ENCODE results near the gene BANP. TPM values are rescaled to one million over a fixed set of nuclear protein-coding genes. Genes with fewer than 3 reads are reported as not detected.
"Not testable (repeated sequence)": the region's sequence is repeated elsewhere in the genome, so short reads cannot be mapped to it uniquely, and the experiment has no call there.

Gene BANP
- total RNA-seq, 1 experiment from 2014 or later, result 17.3 TPM

DNA sequence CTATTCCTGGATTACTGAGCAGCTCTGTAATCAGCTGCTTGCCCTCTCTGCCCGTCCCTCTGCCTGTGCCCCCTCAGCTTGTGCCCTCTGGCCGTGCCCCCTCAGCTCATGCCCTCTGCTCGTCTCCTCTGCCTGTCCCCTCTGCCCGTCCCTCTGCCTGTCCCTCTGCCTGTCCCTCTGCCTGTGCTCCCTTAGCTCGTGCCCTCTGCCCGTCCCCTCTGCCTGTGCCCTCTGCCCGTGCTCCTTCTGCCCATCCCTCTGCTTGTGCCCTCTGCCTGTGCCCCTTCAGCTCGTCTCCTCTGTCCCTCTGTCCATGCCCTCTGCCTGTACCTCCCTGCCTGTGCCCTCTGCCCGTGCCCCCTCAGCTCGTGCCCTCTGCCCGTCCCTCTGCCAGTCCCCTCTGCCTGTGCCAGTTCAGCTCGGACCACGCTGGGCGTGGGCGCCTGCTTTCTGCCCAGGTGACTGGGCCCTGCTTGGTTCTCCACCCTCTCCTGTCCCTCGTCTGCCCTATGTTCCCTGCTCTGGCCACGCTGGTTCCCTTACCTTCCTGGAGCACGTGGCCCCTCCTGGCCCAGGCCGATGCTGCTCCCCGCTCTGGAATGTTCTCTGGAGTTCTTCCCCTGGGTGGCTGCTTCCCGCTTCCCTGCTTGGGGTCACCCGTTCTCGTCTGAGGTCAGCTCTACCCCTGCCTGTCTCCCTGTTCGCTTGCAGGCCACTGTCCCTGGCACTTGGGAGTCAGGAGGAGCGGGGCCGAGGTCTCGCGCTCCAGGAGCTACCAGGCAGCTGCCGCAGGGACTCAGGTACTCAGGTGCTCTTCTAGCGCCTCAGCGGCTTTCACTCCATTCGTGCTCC lies 63.9 kb downstream of the BANP start:
- no peak for DNase-seq (ENCODE audit: low read depth)

DNA sequence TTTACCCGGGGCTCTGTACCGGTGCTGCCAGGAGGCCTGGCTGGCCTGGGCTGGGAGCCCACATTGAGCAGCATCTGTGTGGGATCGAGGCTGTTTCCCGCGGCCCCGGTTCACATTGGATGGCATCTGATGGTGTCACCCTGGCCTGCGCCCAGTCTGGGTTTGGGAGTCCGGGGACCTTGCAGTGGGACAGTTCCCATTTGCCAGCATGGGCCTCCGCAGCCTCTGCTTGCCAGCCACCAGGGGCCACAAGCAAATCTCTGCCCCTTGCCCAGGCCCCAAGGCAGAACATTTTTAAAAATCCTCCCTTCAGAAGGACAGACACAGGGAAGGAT lies 64.5 kb downstream of the BANP start:
- no peak for DNase-seq (ENCODE audit: low read depth)

- DNase-seq (ENCODE audit: low read depth), result not testable (repeated sequence)
Observed at GRCh38 chr16:88016386-88016785, 65.2 kb downstream of the BANP start.

DNA sequence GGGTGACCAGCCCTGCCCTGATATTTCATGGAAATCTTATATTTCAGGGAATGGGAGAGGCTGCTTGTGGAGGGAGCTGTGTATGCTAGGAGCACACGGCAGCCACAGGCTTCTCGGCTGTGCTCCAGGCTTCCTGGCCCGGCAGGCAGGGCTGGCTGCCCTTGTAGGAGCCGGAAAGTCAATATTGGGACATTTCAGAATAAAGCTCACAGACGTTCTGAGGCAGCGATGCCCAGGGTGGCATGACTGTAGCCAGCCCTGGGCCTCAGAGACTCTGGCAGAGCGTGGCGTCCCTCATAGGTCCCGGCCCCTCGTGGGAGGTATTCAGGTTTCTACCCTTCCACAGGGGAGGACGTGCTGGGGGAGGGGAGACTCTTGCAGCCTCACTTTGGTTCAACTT lies 65.7 kb downstream of the BANP start:
- no peak for DNase-seq (ENCODE audit: low read depth)

- DNase-seq (ENCODE audit: low read depth), result no peak
Observed at GRCh38 chr16:88017587-88018101, 66.4 kb downstream of the BANP start.

- not testable (repeated sequence) for DNase-seq (ENCODE audit: low read depth)
Observed at GRCh38 chr16:88018382-88018781, 67.1 kb downstream of the BANP start.

DNA sequence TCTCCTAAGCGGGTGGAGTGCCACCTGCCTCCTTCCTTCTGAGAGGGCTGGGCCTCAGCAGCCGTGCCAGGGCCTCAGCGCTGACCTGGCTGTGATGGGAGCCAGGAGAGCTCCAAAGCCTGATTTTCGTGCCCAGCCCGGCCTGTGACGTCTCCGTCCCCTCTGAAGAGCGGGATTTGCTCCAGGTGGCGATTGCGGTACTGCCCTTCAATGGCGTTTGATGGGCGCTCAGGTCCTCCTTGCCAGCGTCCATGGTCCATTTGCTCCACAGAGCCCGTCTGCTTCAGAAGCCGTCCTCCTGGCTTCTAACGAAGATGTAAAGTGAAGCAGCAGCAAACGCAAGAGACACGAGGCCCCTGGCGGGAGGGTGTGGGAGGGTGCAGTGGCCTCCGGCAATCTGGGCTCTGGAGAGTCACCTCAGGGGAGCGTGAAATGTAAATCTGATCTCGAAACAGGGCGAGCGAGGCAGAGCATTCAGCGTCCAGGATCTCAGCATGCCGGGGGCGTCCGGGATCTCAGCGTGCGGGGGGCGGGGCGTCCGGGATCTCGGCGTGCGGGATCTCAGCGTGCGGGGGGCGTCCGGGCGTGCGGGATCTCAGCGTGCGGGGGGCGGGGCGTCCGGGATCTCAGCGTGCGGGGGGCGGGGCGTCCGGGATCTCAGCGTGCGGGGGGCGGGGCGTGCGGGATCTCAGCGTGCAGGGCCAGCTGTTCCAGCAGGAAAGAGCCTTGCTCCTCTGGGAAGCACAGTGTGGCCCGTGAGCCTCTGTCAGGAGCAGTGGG lies 68.0 kb downstream of the BANP start:
- not testable (repeated sequence) for DNase-seq (ENCODE audit: low read depth)

- no peak for DNase-seq (ENCODE audit: low read depth)
Observed at GRCh38 chr16:88019821-88020515, 68.7 kb downstream of the BANP start.

DNA sequence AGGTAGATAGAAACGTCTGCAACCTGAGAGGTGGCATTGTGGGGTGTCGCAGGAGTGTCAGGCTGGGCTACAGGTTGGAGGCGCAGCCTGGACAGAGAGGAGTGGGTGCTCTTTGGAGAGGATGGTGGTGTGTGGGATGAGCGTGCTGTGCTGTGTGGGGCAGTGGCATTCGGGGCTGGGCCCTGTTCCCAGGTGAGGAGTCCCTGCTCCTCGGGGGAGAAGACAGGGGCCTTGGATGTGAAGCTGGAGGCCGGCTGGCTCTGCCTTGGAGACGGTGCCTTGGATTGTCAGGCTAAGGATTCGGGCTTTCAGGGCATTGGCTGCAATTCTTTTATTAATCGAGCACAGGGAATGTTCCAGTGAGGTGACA lies 69.3 kb downstream of the BANP start:
- DNase-seq (ENCODE audit: low read depth), result no peak

DNA sequence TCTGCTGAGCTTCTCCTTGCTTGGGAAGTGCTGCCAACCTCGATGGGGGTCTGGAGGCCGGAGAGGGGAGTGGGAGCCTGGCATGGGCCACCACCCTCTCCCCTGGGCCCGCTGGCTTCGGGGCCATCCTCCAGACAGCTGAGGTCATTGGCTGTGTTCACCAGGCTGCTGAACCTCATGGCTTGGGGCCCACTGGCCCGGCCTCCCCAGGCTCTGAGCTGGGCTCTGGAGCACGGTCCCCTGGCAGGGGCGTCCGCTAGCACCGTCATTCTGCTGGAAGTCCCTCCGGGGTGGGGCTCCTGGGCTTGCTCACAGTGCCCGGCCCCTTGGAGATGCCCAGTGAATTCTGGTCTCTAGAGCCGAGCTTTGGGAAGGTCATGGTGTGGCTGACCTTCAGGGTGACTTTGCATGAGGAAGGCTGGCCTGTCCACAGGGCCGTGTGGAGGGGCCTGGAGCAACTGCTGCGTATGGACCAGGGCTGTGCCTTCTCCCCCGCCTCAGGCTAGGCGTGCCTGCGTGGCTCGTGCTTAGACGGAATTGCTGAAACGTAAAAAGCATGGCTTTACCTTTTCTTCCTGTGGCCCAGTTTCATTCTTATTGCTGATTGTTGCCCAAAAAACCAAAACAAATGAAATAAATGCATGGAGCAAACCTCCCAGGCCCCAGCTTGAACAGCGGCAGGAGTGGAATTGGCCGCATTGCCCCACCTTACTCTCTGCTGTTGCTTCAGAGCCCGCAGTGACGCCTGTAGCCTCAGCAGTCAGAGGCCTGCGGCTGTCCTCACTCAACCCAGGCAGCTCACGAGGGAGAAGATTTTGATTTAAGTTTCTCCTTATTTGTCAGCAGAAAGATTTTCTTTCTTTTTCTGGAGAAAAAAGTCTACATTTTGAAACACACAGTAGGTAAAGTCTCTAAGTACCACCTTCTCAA lies 70.1 kb downstream of the BANP start:
- not testable (repeated sequence) for DNase-seq (ENCODE audit: low read depth)

DNA sequence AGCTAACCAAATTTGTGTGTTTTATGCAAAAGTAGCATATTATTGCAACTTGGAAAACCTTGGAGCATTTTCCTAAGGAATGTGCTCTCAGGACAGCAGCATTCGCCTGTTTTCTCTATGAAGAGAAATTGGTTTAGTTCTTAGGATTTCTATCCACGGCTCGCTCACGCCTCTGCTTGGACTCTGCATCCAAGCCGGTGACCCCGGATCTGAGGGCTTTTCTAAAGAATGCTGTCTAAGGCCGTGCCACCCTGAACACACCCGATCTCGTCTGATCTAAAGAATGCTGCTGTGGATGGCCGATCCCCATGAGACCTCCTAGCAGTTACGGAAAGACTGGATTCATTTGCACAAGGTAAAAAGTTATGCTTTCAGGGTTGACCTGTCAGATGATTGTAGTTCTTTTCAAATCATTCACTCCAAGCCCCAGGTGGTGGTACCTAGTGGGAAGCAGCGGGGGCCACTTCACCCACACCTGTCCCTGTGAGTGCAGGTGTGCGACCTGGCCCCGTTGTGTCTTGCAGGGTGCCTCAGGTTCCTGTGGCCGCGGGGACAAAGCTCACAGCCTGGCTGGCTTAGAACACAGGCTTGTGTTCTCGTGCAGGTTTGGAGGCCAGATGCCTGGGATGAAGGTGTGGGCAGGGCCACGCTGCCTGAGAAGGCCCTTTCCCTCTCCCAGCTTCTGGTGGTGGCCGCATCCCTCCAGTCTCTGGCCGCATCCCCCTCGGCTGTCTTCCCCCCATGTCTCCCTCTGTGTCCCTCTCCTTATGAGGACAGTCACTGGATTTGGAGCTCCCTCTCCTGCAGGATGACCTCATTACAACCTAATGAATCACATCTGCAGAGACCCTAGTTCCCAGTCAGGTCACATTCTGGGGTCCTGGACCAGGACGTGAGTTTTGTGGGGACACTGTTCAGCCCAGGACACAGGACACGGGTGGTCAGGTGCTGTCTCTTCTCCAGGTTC lies 71.1 kb downstream of the BANP start:
- no peak for DNase-seq (ENCODE audit: low read depth)

- no peak for DNase-seq (ENCODE audit: low read depth)
Observed at GRCh38 chr16:88023366-88023765, 72.1 kb downstream of the BANP start.

- no peak for DNase-seq (ENCODE audit: low read depth)
Observed at GRCh38 chr16:88023786-88024185, 72.6 kb downstream of the BANP start.

GRCh38 chr16:88024491-88025085 lies 73.4 kb downstream of the BANP start:
- not testable (repeated sequence) for DNase-seq (ENCODE audit: low read depth)

DNA sequence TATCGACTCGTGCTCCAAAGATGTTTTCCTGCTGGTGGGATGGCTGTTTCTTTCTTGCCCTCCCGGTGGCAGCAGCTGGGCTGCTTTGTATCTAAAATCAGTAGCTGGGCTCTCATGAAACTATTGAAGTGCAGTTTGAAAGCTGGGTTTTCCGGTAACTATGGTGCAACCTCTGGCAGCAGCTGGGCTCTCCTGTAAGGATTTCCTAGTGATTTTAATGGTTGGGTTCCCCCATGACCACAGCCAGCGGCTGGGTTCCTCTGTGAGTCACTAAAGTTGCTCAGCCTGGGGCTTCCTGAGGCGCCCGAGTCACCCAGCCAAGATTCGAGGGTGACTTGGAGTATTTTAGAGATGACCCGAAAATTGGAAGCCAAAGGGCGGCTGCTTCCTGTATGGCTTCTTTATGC lies 73.9 kb downstream of the BANP start:
- DNase-seq (ENCODE audit: low read depth), result peak; percentile 81

DNA sequence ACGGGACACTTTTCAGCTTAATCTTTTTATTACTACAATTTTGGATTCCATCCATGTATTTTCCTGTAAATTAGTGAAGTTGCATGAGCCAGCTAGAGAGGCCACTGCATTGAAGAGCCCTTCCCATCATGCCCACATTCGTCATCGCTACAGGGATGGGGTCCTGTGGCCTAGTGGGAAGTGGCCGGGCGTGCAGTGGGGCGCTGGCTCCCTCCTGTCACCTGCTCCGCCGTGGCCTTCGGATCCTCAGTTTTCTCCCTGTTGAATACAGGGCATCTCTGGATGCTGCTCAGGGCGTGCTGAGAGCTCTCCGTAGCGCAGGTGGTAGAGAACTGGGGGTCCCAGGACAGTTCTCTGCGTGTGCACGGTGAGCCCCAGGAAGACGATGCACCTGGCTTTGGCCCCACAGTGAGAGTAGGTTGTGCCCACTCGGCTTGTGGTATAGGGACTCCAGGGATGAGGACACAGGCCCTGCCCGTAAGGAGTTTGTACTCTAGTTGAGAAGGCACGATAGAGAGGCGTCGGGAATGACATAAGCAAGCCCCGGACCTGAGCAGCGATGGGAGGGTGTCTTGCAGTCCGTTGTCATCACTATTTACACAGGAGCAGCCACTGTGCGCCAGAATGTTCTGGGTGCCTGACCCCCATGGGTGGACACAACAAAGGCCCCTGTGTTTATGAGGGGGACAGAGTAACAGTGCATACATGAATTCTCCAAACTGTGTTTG lies 74.8 kb downstream of the BANP start:
- not testable (repeated sequence) for DNase-seq (ENCODE audit: low read depth)

DNA sequence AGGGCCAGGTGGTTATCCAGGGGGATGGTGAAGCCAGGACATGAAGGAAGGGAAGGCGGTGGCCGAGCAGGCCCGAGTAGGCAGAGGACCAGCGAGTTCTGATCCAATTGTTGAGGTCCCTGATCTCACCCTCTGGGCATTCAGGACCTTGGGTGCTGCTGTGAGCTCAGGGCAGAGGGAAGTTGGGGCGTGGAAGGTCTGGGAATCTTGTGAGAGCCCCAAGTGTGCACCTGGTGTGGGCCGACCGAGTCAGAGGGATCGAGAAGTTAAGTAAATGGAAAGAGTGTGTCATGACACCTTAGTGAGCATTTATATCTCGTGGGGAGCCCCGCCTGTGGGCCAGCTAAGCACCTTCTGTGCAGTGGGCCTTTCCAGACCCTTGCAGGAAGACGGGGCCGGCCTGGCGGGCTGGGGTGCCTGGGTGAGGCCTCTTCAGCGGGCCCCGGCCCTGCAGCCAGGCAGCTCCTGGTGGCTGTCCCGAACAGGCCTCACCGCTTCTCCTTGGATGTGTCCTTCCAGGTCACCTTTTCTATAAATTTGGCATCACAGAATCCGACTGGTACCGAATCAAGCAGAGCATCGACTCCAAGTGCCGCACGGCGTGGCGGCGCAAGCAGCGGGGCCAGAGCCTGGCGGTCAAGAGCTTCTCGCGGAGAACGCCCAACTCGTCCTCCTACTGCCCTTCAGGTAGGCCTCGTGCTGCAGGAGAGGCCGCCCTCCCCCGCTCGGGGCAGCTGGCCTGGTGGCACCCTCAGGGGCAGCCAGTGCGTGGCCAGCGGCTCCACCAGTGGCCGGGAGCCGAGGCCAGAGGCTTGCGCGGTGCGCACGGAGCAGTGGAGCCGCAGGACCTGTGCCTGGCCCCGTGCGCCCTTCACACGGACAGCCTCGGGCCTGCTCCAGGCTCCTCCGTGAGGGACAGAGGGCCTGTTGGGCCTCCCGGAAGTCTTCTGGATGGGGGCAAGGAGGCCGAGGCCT lies 76.0 kb downstream of the BANP start:
- no peak for DNase-seq (ENCODE audit: low read depth)
